IMR-90 (cell line): Measurements from ENCODE around the gene DNM3. TPM values are rescaled to one million over a fixed set of nuclear protein-coding genes. Genes with fewer than 3 reads are reported as not detected.

Source experiments
- ATAC-seq: fragments of 200-7000 bp; cut with Tn5 transposase; 2 replicates; pipeline ENCODE4 v1.9.1; 2020; ENCODE audit warnings: low read depth, mild to moderate bottlenecking, moderate library complexity
- BruUV-seq: library from RNA; stranded (reverse); fragments of 400-500 nt; replicated peaks from 2 replicates; lab custom pipeline; 2021; lab: Mats Ljungman, UMichigan
- CTCF ChIA-PET: fragments of 300-600 bp; formaldehyde crosslinking; extraction: SDS; loops from one replicate; lab custom pipeline; 2021; ENCODE audit warnings: antibody characterized with exemption; lab: Yijun Ruan, JAX
- POLR2A ChIA-PET: fragments of 300-600 bp; sonication (Branson Sonifier 250); formaldehyde crosslinking; loops from one replicate; lab custom pipeline; 2022; ENCODE audit warnings: antibody characterized with exemption; ENCODE audit not compliant: unreplicated experiment; lab: Charles Lee
- DNase-seq: peaks from one replicate; pipeline ENCODE4 v3.0.0; 2013
- H2AFZ ChIP-seq: replicated peaks from 2 replicates; pipeline ENCODE3; 2013; ENCODE audit warnings: low read length, mild to moderate bottlenecking; ENCODE audit not compliant: poor library complexity
- H2AK5ac ChIP-seq: 2 replicates; pipeline ENCODE4 v1.6.1; 2013; ENCODE audit warnings: low read depth, low read length, inconsistent platforms
- H2AK9ac ChIP-seq: replicated peaks from 2 replicates; pipeline ENCODE3; 2013; ENCODE audit warnings: mild to moderate bottlenecking, low read depth, low read length, moderate library complexity; ENCODE audit not compliant: poor library complexity
- H2BK120ac ChIP-seq: 2 replicates; pipeline ENCODE4 v1.6.1; 2013; ENCODE audit warnings: low read depth, low read length, inconsistent platforms
- H2BK15ac ChIP-seq: 3 replicates; pipeline ENCODE4 v1.6.1; 2013; ENCODE audit warnings: low read depth, low read length, inconsistent platforms
- H2BK20ac ChIP-seq: 2 replicates; pipeline ENCODE4 v1.6.1; 2013; ENCODE audit warnings: low read depth, mild to moderate bottlenecking, inconsistent platforms, low read length, moderate library complexity
- H2BK5ac ChIP-seq: 2 replicates; pipeline ENCODE4 v1.6.1; 2013; ENCODE audit warnings: mild to moderate bottlenecking, low read depth, low read length, inconsistent platforms; ENCODE audit not compliant: poor library complexity, severe bottlenecking
- H3K14ac ChIP-seq: replicated peaks from 2 replicates; pipeline ENCODE4 v1.6.1; 2013; ENCODE audit warnings: low read depth, low read length, inconsistent platforms
- H3K18ac ChIP-seq: 2 replicates; pipeline ENCODE4 v1.6.1; 2013; ENCODE audit warnings: low read depth, low read length, control low read depth
- H3K23ac ChIP-seq: 2 replicates; pipeline ENCODE4 v1.6.1; 2013; ENCODE audit warnings: low read depth, low read length, inconsistent platforms
- H3K27ac ChIP-seq: 2 replicates; pipeline ENCODE4 v1.5.1; 2013; ENCODE audit warnings: mild to moderate bottlenecking, control low read depth, low read length; ENCODE audit not compliant: insufficient read depth
- H3K27me3 ChIP-seq: 2 replicates; pipeline ENCODE4 v1.6.1; 2013; ENCODE audit warnings: low read length; ENCODE audit not compliant: control insufficient read depth, insufficient read depth
- H3K36me3 ChIP-seq: 2 replicates; pipeline ENCODE4 v1.6.1; 2013; ENCODE audit warnings: low read length, mixed read lengths; ENCODE audit not compliant: control insufficient read depth, insufficient read depth
- H3K4ac ChIP-seq: 2 replicates; pipeline ENCODE4 v1.6.1; 2013; ENCODE audit warnings: low read depth, low read length, inconsistent platforms
- H3K4me1 ChIP-seq: 2 replicates; pipeline ENCODE4 v1.6.1; 2013; ENCODE audit warnings: low read length, mixed read lengths; ENCODE audit not compliant: control insufficient read depth, insufficient read depth
- H3K4me2 ChIP-seq: 2 replicates; pipeline ENCODE4 v1.6.1; 2013; ENCODE audit warnings: low read depth, mild to moderate bottlenecking, control low read depth, low read length, moderate library complexity
- H3K4me3 ChIP-seq: 2 replicates; pipeline ENCODE4 v1.5.1; 2013; ENCODE audit warnings: low read depth, mild to moderate bottlenecking, control low read depth, low read length, moderate library complexity; ENCODE audit not compliant: insufficient read depth
- H3K56ac ChIP-seq: 2 replicates; pipeline ENCODE4 v1.6.1; 2013; ENCODE audit warnings: low read length, inconsistent platforms; ENCODE audit not compliant: insufficient read depth; ENCODE audit errors: extremely low read depth
- H3K79me1 ChIP-seq, 2 experiments: 2 replicates each; pipeline ENCODE4 v1.6.1; 2013; ENCODE audit warnings: low read length in 2 of 2, inconsistent platforms in 1 of 2, low read depth in 1 of 2
- H3K9ac ChIP-seq: 2 replicates; pipeline ENCODE4 v1.6.1; 2013; ENCODE audit warnings: low read depth, low read length, control low read depth
- H3K9me1 ChIP-seq: 2 replicates; pipeline ENCODE4 v1.6.1; 2013; ENCODE audit warnings: low read length, inconsistent platforms; ENCODE audit not compliant: insufficient read depth
- H3K9me3 ChIP-seq: 2 replicates; pipeline ENCODE4 v1.6.1; 2013; ENCODE audit warnings: low read length; ENCODE audit not compliant: control insufficient read depth, insufficient read depth
- H4K20me1 ChIP-seq: 2 replicates; pipeline ENCODE4 v1.6.1; 2013; ENCODE audit warnings: low read length, inconsistent platforms; ENCODE audit not compliant: insufficient read depth
- H4K5ac ChIP-seq: 2 replicates; pipeline ENCODE4 v1.6.1; 2013; ENCODE audit warnings: mild to moderate bottlenecking, low read depth, low read length, control low read depth
- H4K8ac ChIP-seq, 2 experiments: 2 replicates each; pipeline ENCODE4 v1.6.1; 2013; ENCODE audit warnings: low read depth in 2 of 2, low read length in 2 of 2, control low read depth in 1 of 2, inconsistent platforms in 1 of 2
- H4K91ac ChIP-seq: 2 replicates; pipeline ENCODE4 v1.6.1; 2013; ENCODE audit warnings: low read depth, low read length, inconsistent platforms; ENCODE audit not compliant: insufficient read depth
- CEBPB ChIP-seq: IDR thresholded peaks from 2 replicates; pipeline ENCODE4 v1.6.1; 2012; ENCODE audit warnings: low read depth, low read length, improper control_type of control experiment
- MAFK ChIP-seq: IDR thresholded peaks from 2 replicates; pipeline ENCODE4 v1.6.1; 2012; ENCODE audit warnings: low read depth, low read length, improper control_type of control experiment
- MAZ ChIP-seq: IDR thresholded peaks from 2 replicates; pipeline ENCODE4 v1.6.1; 2012; ENCODE audit warnings: low read depth, mild to moderate bottlenecking, low read length, improper control_type of control experiment, moderate library complexity, borderline replicate concordance
- NFE2L2 ChIP-seq: fragments of 150-350 bp; IDR thresholded peaks from 2 replicates; pipeline ENCODE4 v1.6.1; 2016; ENCODE audit warnings: low read depth, mild to moderate bottlenecking, low read length
- RAD21 ChIP-seq: IDR thresholded peaks from 2 replicates; pipeline ENCODE4 v1.6.1; 2012; ENCODE audit warnings: low read length, improper control_type of control experiment
- SMC3 ChIP-seq: fragments of 150-350 bp; IDR thresholded peaks from 2 replicates; pipeline ENCODE4 v1.6.1; 2016; ENCODE audit warnings: low read depth, mild to moderate bottlenecking, antibody characterized with exemption, low read length, moderate library complexity
- WGBS, 2 experiments: methylation state at CpG; one replicate each; pipeline versions ENCODE4 v1.1.5 to v1.1.7; 2013; ENCODE audit warnings: missing lambda C conversion rate in 2 of 2; ENCODE audit not compliant: insufficient read length in 1 of 2; ENCODE audit errors: extremely low coverage in 2 of 2; 5-methylcytosine and 5-hydroxymethylcytosine counted together
- dilution Hi-C: fragments of 300-500 bp; cut with HindIII; formaldehyde crosslinking; loops from one replicate; pipeline ENCODE4 v1.14.3; 2018; ENCODE audit warnings: low sequenced_read_pairs; ENCODE audit not compliant: unreplicated experiment
- in situ Hi-C: fragments of 300-500 bp; cut with MboI; formaldehyde crosslinking; loops from 3 replicates; pipeline ENCODE4 v1.14.3; 2019; ENCODE audit warnings: low sequenced_read_pairs, inconsistent platforms, mixed read lengths
- intact Hi-C: fragments of 100-400 bp; cut with micrococcal nuclease; formaldehyde crosslinking; loops from 2 replicates; pipeline ENCODE4 v1.10.0; 2022
- polyA plus RNA-seq, 3 experiments: library from polyadenylated mRNA; depleted of rRNA; stranded (reverse); fragments of >200 nt; gene quantifications; 2 replicates each; pipeline ENCODE4 v1.2.3, GENCODE V29; 2012; ENCODE audit warnings: low replicate concordance in 1 of 3
- total RNA-seq: library from RNA; depleted of rRNA; stranded (reverse); fragments of >200 nt; gene quantifications from 2 replicates; pipeline ENCODE4 v1.2.3, GENCODE V29; 2012
- TF ChIP-seq, protein P1 (sequence below): conservative IDR thresholded peaks from 2 replicates; pipeline ENCODE4 v1.5.1; 2012; ENCODE audit warnings: mild to moderate bottlenecking, low read depth, low read length, improper control_type of control experiment
- TF ChIP-seq, protein P2 (sequence below): fragments of 150-350 bp; IDR thresholded peaks from 2 replicates; pipeline ENCODE4 v1.6.1; 2016; ENCODE audit warnings: low read depth, mild to moderate bottlenecking, low read length, moderate library complexity, borderline replicate concordance

Gene DNM3
- total and polyA plus RNA-seq, 2 of the 4 experiments (the other 2 are of a cell fraction) = 0.36 TPM

DNA sequence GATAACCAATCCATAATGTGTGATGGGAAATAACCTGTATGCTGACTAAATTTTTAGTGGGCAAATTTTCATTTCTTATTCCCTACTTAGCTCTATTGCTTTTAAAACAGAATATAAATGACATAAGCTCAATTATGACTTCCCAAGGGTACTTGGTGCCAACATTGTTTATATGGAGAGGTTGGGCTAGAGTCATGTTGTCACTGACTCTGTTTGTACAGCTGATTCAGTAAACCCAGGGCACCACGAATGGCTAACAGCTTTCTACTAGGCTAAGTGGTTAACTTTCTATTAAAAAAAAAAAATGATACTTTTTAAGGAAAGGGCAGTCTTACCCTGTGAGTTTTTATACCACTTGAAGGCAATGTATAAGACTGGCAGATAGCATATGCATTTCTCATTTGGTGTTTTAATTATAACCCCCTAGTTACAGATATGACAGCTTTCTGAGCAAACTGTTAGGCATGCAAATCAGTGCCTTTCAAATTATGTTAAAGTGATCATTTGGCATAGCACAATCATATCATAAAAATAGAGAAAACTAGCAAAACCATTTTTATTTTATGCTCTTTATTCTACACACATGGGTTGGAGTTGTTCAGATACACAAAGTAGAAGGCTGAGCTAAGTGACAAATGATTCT lies 147.1 kb downstream of the DNM3 start:
- Histone ChIP-seq H3K4me3 (no peak overlapping the region), H3K4ac (no peak overlapping the region), H3K4me2 (no peak overlapping the region), H2AK9ac (no peak overlapping the region), H3K4me1 (no peaks in the 10 kb centered on the region), H2BK120ac (no peak overlapping the region), H3K79me1 (no peaks in the 10 kb centered on the region), H3K23ac (no peak overlapping the region), H4K5ac (no peak overlapping the region), H3K9me3 (no peaks in the 10 kb centered on the region), H3K27ac (no peak overlapping the region), H3K9me1 (no peaks in the 10 kb centered on the region), H4K91ac (no peak overlapping the region), H3K36me3 (no peaks in the 10 kb centered on the region), H3K9ac (no peak overlapping the region), H4K20me1 (no peaks in the 10 kb centered on the region), H2AFZ (no peak overlapping the region), H4K8ac (no peak overlapping the region), H3K14ac (no peak overlapping the region), H3K56ac (no peak overlapping the region), H3K18ac (no peak overlapping the region), H3K27me3 (no peaks in the 10 kb centered on the region), H2AK5ac (no peak overlapping the region), H2BK20ac (no peak overlapping the region), H2BK15ac (no peak overlapping the region), H2BK5ac (no peak overlapping the region)
- no CpG with 5 or more reads among the region's 1 CpG for WGBS, 2 experiments
- TF ChIP-seq, protein P1, sequence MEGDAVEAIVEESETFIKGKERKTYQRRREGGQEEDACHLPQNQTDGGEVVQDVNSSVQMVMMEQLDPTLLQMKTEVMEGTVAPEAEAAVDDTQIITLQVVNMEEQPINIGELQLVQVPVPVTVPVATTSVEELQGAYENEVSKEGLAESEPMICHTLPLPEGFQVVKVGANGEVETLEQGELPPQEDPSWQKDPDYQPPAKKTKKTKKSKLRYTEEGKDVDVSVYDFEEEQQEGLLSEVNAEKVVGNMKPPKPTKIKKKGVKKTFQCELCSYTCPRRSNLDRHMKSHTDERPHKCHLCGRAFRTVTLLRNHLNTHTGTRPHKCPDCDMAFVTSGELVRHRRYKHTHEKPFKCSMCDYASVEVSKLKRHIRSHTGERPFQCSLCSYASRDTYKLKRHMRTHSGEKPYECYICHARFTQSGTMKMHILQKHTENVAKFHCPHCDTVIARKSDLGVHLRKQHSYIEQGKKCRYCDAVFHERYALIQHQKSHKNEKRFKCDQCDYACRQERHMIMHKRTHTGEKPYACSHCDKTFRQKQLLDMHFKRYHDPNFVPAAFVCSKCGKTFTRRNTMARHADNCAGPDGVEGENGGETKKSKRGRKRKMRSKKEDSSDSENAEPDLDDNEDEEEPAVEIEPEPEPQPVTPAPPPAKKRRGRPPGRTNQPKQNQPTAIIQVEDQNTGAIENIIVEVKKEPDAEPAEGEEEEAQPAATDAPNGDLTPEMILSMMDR = no peak
- no peak for TF ChIP-seq MAZ
- no peak for TF ChIP-seq SMC3
- TF ChIP-seq, protein P2, sequence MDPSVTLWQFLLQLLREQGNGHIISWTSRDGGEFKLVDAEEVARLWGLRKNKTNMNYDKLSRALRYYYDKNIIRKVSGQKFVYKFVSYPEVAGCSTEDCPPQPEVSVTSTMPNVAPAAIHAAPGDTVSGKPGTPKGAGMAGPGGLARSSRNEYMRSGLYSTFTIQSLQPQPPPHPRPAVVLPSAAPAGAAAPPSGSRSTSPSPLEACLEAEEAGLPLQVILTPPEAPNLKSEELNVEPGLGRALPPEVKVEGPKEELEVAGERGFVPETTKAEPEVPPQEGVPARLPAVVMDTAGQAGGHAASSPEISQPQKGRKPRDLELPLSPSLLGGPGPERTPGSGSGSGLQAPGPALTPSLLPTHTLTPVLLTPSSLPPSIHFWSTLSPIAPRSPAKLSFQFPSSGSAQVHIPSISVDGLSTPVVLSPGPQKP = no peak
- no peak for TF ChIP-seq CEBPB
- TF ChIP-seq NFE2L2 = no peak
- TF ChIP-seq RAD21 = no peak
- no peak for TF ChIP-seq MAFK
- intact Hi-C loops (loop anchor here (5.0 kb wide), 1 partner anchor 271 kb away; no protein-coding TSS in a partner anchor), in situ Hi-C loops (loop anchor here (10.0 kb wide), 1 partner anchor 344 kb away; no protein-coding TSS in a partner anchor), dilution Hi-C loops (no loop called here)
- no peak for ATAC-seq
- no peak for DNase-seq
- no TSS peak for BruUV-seq
- ChIA-PET POLR2A (no interaction called here), CTCF (interaction anchor here (1.1 to 1.6 kb wide), 3 partner anchors 14 to 343 kb away, joined by 4 to 5 read pairs (median 4); no protein-coding TSS in a partner anchor)
